CD4-positive, alpha-beta T cell (primary cell): ENCODE data around the gene ATXN1. TPM values are rescaled to one million over a fixed set of nuclear protein-coding genes. Genes with fewer than 3 reads are reported as not detected.
A peak's percentile ranks its signal among the peaks of the same experiment; 100 is the strongest.

Source experiments
- ATAC-seq: fragments of 200-7000 bp; cut with Tn5 transposase; one replicate; pipeline ENCODE4 v1.10.0; 2022; ENCODE audit warnings: mild to moderate bottlenecking; ENCODE audit not compliant: poor library complexity
- CTCF ChIA-PET: fragments of 350-600 bp; sonication (Branson Sonifier 250); formaldehyde crosslinking; loops from one replicate; lab custom pipeline; 2021; ENCODE audit warnings: antibody characterized with exemption, inconsistent platforms; lab: Charles Lee
- POLR2A ChIA-PET: fragments of 350-600 bp; sonication (Branson Sonifier 250); formaldehyde crosslinking; loops from one replicate; lab custom pipeline; 2021; ENCODE audit warnings: antibody characterized with exemption, inconsistent platforms; lab: Charles Lee
- DNase-seq, 14 experiments: peaks; one replicate each; pipeline ENCODE4 v3.0.0-alpha.2; 2013 to 2020; ENCODE audit warnings: mixed read lengths in 2 of 14
- H3K27ac ChIP-seq, 2 donors: one replicate each; pipeline versions ENCODE4 v1.5.1 to v1.7.0; 2013; ENCODE audit warnings: low read length in 2 of 2, low read depth in 1 of 2, mild to moderate bottlenecking in 1 of 2
- H3K27me3 ChIP-seq, 2 experiments: 1 replicate in 1 of 2; 2 replicates in 1 of 2; pipeline versions ENCODE4 v1.6.1 to v1.7.0; 2013; ENCODE audit warnings: low read length in 2 of 2, control low read depth in 1 of 2, mild to moderate bottlenecking in 1 of 2, moderate library complexity in 1 of 2; ENCODE audit not compliant: insufficient read depth in 2 of 2, control insufficient read depth in 1 of 2
- H3K36me3 ChIP-seq: one replicate; pipeline ENCODE4 v1.6.1; 2013; ENCODE audit warnings: low read length, control low read depth; ENCODE audit not compliant: insufficient read depth
- H3K4me1 ChIP-seq: one replicate; pipeline ENCODE4 v1.6.1; 2013; ENCODE audit warnings: low read length, control low read depth; ENCODE audit not compliant: insufficient read depth
- H3K4me3 ChIP-seq: one replicate; pipeline ENCODE4 v1.5.1; 2013; ENCODE audit warnings: mild to moderate bottlenecking, low read length, moderate library complexity
- H3K9me3 ChIP-seq, 2 experiments: 1 replicate in 1 of 2; 2 replicates in 1 of 2; pipeline versions ENCODE4 v1.6.1 to v1.7.0; 2013; ENCODE audit warnings: low read length in 2 of 2, mild to moderate bottlenecking in 2 of 2, control low read depth in 1 of 2, moderate library complexity in 1 of 2; ENCODE audit not compliant: control insufficient read depth in 1 of 2, insufficient read depth in 1 of 2
- H3K27ac Mint-ChIP-seq: one replicate; pipeline ENCODE4 v1.8.0; 2020; ENCODE audit warnings: mixed read lengths
- H3K27me3 Mint-ChIP-seq: one replicate; pipeline ENCODE4 v1.8.0; 2021; ENCODE audit warnings: mixed read lengths
- H3K36me3 Mint-ChIP-seq: one replicate; pipeline ENCODE4 v1.8.0; 2021; ENCODE audit warnings: low read depth, mixed read lengths
- H3K4me1 Mint-ChIP-seq: one replicate; pipeline ENCODE4 v1.8.0; 2021; ENCODE audit warnings: low read depth, mixed read lengths
- H3K4me3 Mint-ChIP-seq: one replicate; pipeline ENCODE4 v1.8.0; 2020; ENCODE audit warnings: mild to moderate bottlenecking, mixed read lengths
- H3K9me3 Mint-ChIP-seq: one replicate; pipeline ENCODE4 v1.8.0; 2020; ENCODE audit warnings: mixed read lengths
- intact Hi-C, 2 experiments: fragments of 100-400 bp; cut with DNase I in 1 of 2; cut with micrococcal nuclease in 1 of 2; formaldehyde crosslinking; loops; one replicate each; pipeline versions ENCODE4 v1.15.1 to v1.9.0; 2023 to 2025; cut with DNase I, micrococcal nuclease
- total RNA-seq, 174 experiments: library from RNA in 2 of 174; stranded (reverse) in 2 of 174; gene quantifications; one replicate each; pipeline ENCODE4 v1.2.3 and lab custom pipeline; 2021 to 2026
- TF ChIP-seq, protein P1 (sequence below): fragments of 200-600 bp; IDR thresholded peaks from one replicate; pipeline ENCODE4 v1.8.0; 2022; ENCODE audit warnings: antibody characterized with exemption, mild to moderate bottlenecking

The ATXN1 gene
- total RNA-seq, 2 experiments from 2014 or later, result 74.2 to 76.7 TPM

DNA sequence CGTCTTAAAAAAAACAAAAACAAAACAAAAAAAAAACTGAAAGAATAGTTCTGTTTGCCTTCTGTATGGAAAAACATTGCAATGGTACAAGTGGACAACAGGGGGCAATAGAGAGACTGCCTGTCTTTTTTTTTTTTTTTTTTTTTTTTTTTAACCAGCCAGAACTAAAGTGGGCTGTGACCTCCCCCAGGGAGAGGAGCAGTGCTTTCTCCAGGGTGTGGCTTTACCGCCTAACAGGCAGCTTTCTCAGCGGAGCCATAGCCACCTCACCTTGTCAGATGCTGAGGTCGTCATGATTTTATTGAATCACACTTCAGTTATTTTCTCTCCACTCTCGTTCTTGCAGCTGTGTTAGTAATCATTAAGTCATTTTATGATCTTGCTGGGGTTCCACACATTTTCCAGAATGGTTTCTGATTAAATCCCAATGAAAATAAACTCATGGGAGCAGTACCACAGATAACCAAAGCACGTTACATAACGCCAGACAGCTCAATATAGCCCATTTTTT lies 444.5 kb downstream of the ATXN1 start:
- CTCF ChIA-PET, result interaction anchor here (0.7 to 4.5 kb wide), 10 partner anchors 12 to 1893 kb away, joined by 3 to 47 read pairs (median 4); no protein-coding TSS in a partner anchor
- H3K27me3 ChIP-seq, result no peaks in the 10 kb centered on the region
- TF ChIP-seq, protein P1, sequence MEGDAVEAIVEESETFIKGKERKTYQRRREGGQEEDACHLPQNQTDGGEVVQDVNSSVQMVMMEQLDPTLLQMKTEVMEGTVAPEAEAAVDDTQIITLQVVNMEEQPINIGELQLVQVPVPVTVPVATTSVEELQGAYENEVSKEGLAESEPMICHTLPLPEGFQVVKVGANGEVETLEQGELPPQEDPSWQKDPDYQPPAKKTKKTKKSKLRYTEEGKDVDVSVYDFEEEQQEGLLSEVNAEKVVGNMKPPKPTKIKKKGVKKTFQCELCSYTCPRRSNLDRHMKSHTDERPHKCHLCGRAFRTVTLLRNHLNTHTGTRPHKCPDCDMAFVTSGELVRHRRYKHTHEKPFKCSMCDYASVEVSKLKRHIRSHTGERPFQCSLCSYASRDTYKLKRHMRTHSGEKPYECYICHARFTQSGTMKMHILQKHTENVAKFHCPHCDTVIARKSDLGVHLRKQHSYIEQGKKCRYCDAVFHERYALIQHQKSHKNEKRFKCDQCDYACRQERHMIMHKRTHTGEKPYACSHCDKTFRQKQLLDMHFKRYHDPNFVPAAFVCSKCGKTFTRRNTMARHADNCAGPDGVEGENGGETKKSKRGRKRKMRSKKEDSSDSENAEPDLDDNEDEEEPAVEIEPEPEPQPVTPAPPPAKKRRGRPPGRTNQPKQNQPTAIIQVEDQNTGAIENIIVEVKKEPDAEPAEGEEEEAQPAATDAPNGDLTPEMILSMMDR, result peak; percentile 91
- peaks cover 51% of the 10 kb centered on the region for H3K4me1 ChIP-seq
- H3K27ac ChIP-seq, result no peak overlapping the region
- H3K4me3 ChIP-seq, result no peak overlapping the region
- POLR2A ChIA-PET, result no interaction called here
- H3K36me3 ChIP-seq, result peaks cover 4% of the 10 kb centered on the region
- H3K9me3 ChIP-seq, result no peaks in the 10 kb centered on the region
- Mint-ChIP-seq H3K27ac (no peak overlapping the region), H3K36me3 (no peaks in the 10 kb centered on the region), H3K4me1 (peaks cover 53% of the 10 kb centered on the region), H3K9me3 (no peaks in the 10 kb centered on the region), H3K27me3 (no peaks in the 10 kb centered on the region), H3K4me3 (no peak overlapping the region)
- intact Hi-C loops, result loop anchor here in 1 of 2 experiments (2.0 kb wide), 1 partner anchor 14 kb away; no protein-coding TSS in a partner anchor
- ATAC-seq, result no peak
- peak in 5 of 14 experiments; percentile 43 to 76 (median 66) for DNase-seq

- Mint-ChIP-seq H3K4me3 (no peak overlapping the region), H3K36me3 (peaks cover 10% of the 10 kb centered on the region), H3K9me3 (no peaks in the 10 kb centered on the region), H3K27me3 (no peaks in the 10 kb centered on the region), H3K27ac (no peak overlapping the region), H3K4me1 (peaks cover 29% of the 10 kb centered on the region)
- Histone ChIP-seq H3K36me3 (peaks cover 6% of the 10 kb centered on the region), H3K4me1 (peaks cover 30% of the 10 kb centered on the region), H3K27ac (no peak overlapping the region), H3K9me3 (no peaks in the 10 kb centered on the region), H3K4me3 (no peak overlapping the region), H3K27me3 (no peaks in the 10 kb centered on the region)
- ATAC-seq (no peak), DNase-seq (no peak)
- TF ChIP-seq, protein P1, result no peak
- intact Hi-C loops, result no loop called here
- ChIA-PET CTCF (interaction anchor here (0.6 kb wide), 1 partner anchor 412 kb away, joined by 3 read pairs; no protein-coding TSS in a partner anchor), POLR2A (no interaction called here)
Measured at GRCh38 chr6:16314296-16314695, 447.0 kb downstream of the ATXN1 start.

DNA sequence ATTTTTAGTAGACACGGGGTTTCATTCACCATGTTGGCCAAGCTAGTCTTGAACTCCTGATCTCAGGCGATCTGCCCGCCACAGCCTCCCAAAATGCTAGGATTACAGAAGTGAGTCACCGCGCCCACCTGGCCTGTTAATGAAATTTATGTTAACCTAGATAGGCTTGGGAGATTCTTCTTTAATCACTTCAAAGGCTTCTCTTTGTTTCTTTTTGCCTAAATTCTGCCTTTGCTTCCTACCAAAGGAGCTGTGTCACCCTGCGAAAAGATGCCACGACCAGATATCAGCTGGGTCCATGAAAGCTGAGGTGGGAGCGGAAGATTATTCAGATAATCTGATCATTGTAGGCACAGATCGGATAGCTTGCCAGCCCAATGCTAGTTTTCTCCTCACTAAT lies 447.5 kb downstream of the ATXN1 start:
- Histone ChIP-seq H3K4me3 (no peak overlapping the region), H3K9me3 (no peaks in the 10 kb centered on the region), H3K27me3 (no peaks in the 10 kb centered on the region), H3K36me3 (peaks cover 7% of the 10 kb centered on the region), H3K27ac (no peak overlapping the region), H3K4me1 (peaks cover 24% of the 10 kb centered on the region)
- Mint-ChIP-seq H3K4me1 (peaks cover 24% of the 10 kb centered on the region), H3K9me3 (no peaks in the 10 kb centered on the region), H3K27me3 (no peaks in the 10 kb centered on the region), H3K27ac (no peak overlapping the region), H3K4me3 (no peak overlapping the region), H3K36me3 (peaks cover 11% of the 10 kb centered on the region)
- ChIA-PET POLR2A (no interaction called here), CTCF (interaction anchor here (0.6 to 1.2 kb wide), 2 partner anchors 40 to 412 kb away, joined by 3 read pairs; no protein-coding TSS in a partner anchor)
- TF ChIP-seq, protein P1, result no peak
- DNase-seq (no peak), ATAC-seq (no peak)
- intact Hi-C loops, result no loop called here
